WERI-Rb-1 (cell line): Measurements from ENCODE around the gene AOPEP.

Source experiments
- DNase-seq: peaks from one replicate; pipeline ENCODE4 v3.0.0-alpha.2; 2020
- H3K27ac ChIP-seq: fragments of 250-450 bp; sonication (Bioruptor Pico); 2 replicates; pipeline ENCODE4 v1.5.1; 2020; ENCODE audit warnings: mild to moderate bottlenecking, moderate library complexity
- H3K27me3 ChIP-seq: fragments of 250-450 bp; sonication (Bioruptor Pico); 2 replicates; pipeline ENCODE4 v1.5.1; 2021; ENCODE audit warnings: mild to moderate bottlenecking, low read depth, moderate library complexity; ENCODE audit not compliant: insufficient read depth, severe bottlenecking
- H3K36me3 ChIP-seq: fragments of 250-450 bp; sonication (Bioruptor Pico); 2 replicates; pipeline ENCODE4 v1.5.1; 2020; ENCODE audit warnings: mild to moderate bottlenecking, moderate library complexity
- H3K4me3 ChIP-seq: 2 replicates; pipeline ENCODE4 v1.5.1; 2011; ENCODE audit warnings: low read depth, mild to moderate bottlenecking, control low read depth, low read length
- H3K9me3 ChIP-seq: fragments of 250-450 bp; sonication (Bioruptor Pico); 2 replicates; pipeline ENCODE4 v1.5.1; 2021; ENCODE audit warnings: mild to moderate bottlenecking, moderate library complexity; ENCODE audit not compliant: severe bottlenecking
- CTCF ChIP-seq: IDR thresholded peaks from 2 replicates; pipeline ENCODE4 v1.5.1; 2011; ENCODE audit warnings: low read depth, mild to moderate bottlenecking, control low read depth, inconsistent platforms, low read length

AOPEP gene

GRCh38 chr9:94887721-94888120, 161.2 kb downstream of the AOPEP start:
- Histone ChIP-seq H3K27me3 (no peaks in the 10 kb centered on the region), H3K27ac (no peak overlapping the region), H3K36me3 (no peaks in the 10 kb centered on the region), H3K4me3 (no peak overlapping the region), H3K9me3 (peaks cover 8% of the 10 kb centered on the region)
- no peak for TF ChIP-seq CTCF
- DNase-seq, result no peak

GRCh38 chr9:94888775-94889174, 162.3 kb downstream of the AOPEP start:
- H3K36me3 ChIP-seq, result no peaks in the 10 kb centered on the region
- peaks cover 8% of the 10 kb centered on the region for H3K9me3 ChIP-seq
- no peak for TF ChIP-seq CTCF
- no peak for DNase-seq
- no peak overlapping the region for H3K4me3 ChIP-seq
- H3K27ac ChIP-seq, result no peak overlapping the region
- no peaks in the 10 kb centered on the region for H3K27me3 ChIP-seq

GRCh38 chr9:94889628-94890027, 163.1 kb downstream of the AOPEP start:
- no peak for TF ChIP-seq CTCF
- Histone ChIP-seq H3K27ac (no peak overlapping the region), H3K4me3 (no peak overlapping the region), H3K27me3 (no peaks in the 10 kb centered on the region), H3K9me3 (peaks cover 8% of the 10 kb centered on the region), H3K36me3 (no peaks in the 10 kb centered on the region)
- no peak for DNase-seq

GRCh38 chr9:94891183-94891582, 164.7 kb downstream of the AOPEP start:
- DNase-seq, result no peak
- peaks cover 8% of the 10 kb centered on the region for H3K9me3 ChIP-seq
- H3K27me3 ChIP-seq, result no peaks in the 10 kb centered on the region
- no peaks in the 10 kb centered on the region for H3K36me3 ChIP-seq
- H3K27ac ChIP-seq, result no peak overlapping the region
- H3K4me3 ChIP-seq, result no peak overlapping the region
- TF ChIP-seq CTCF, result no peak

GRCh38 chr9:94892675-94893074, 166.2 kb downstream of the AOPEP start:
- Histone ChIP-seq H3K9me3 (peaks cover 8% of the 10 kb centered on the region), H3K27me3 (no peaks in the 10 kb centered on the region), H3K27ac (no peak overlapping the region), H3K36me3 (no peaks in the 10 kb centered on the region), H3K4me3 (no peak overlapping the region)
- DNase-seq, result no peak
- TF ChIP-seq CTCF, result no peak

GRCh38 chr9:94894094-94894699, 167.7 kb downstream of the AOPEP start:
- Histone ChIP-seq H3K27me3 (no peaks in the 10 kb centered on the region), H3K4me3 (no peak overlapping the region), H3K36me3 (no peaks in the 10 kb centered on the region), H3K9me3 (peaks cover 8% of the 10 kb centered on the region), H3K27ac (no peak overlapping the region)
- no peak for DNase-seq
- TF ChIP-seq CTCF, result no peak
